H9 (cell line): ENCODE data around the gene C16orf86. TPM values are rescaled to one million over a fixed set of nuclear protein-coding genes. Genes with fewer than 3 reads are reported as not detected.

Source experiments
- DNase-seq: peaks from one replicate; pipeline ENCODE4 v3.0.0-alpha.2; 2017
- H2AFZ ChIP-seq: one replicate; pipeline ENCODE4 v1.6.1; 2013; ENCODE audit warnings: mild to moderate bottlenecking, low read length, control low read depth, moderate library complexity
- H2AK5ac ChIP-seq: 2 replicates; pipeline ENCODE4 v1.6.1; 2013; ENCODE audit warnings: low read length, control low read depth, mixed read lengths; ENCODE audit not compliant: insufficient read length
- H2BK120ac ChIP-seq: one replicate; pipeline ENCODE4 v1.6.1; 2013; ENCODE audit warnings: low read depth, mild to moderate bottlenecking, low read length, control low read depth, inconsistent platforms; ENCODE audit not compliant: poor library complexity, severe bottlenecking
- H2BK12ac ChIP-seq: 2 replicates; pipeline ENCODE4 v1.6.1; 2013; ENCODE audit warnings: low read length, control low read depth, mixed read lengths, low read depth; ENCODE audit not compliant: insufficient read length
- H2BK15ac ChIP-seq: 2 replicates; pipeline ENCODE4 v1.6.1; 2013; ENCODE audit warnings: low read depth, low read length, control low read depth
- H2BK20ac ChIP-seq: one replicate; pipeline ENCODE4 v1.6.1; 2013; ENCODE audit warnings: low read depth, mild to moderate bottlenecking, low read length, control low read depth, inconsistent platforms; ENCODE audit not compliant: poor library complexity, severe bottlenecking
- H2BK5ac ChIP-seq: 2 replicates; pipeline ENCODE4 v1.6.1; 2013; ENCODE audit warnings: low read length, control low read depth, mixed read lengths; ENCODE audit not compliant: insufficient read length
- H3K14ac ChIP-seq: 2 replicates; pipeline ENCODE4 v1.6.1; 2013; ENCODE audit warnings: low read length, control low read depth; ENCODE audit not compliant: insufficient read depth
- H3K18ac ChIP-seq: 2 replicates; pipeline ENCODE4 v1.6.1; 2013; ENCODE audit warnings: low read depth, mild to moderate bottlenecking, mixed read lengths, low read length, control low read depth; ENCODE audit not compliant: insufficient read length
- H3K23ac ChIP-seq: 2 replicates; pipeline ENCODE4 v1.6.1; 2013; ENCODE audit warnings: low read length, control low read depth, mixed read lengths, low read depth; ENCODE audit not compliant: insufficient read length
- H3K23me2 ChIP-seq: 2 replicates; pipeline ENCODE4 v1.6.1; 2013; ENCODE audit warnings: low read depth, mild to moderate bottlenecking, mixed read lengths, low read length, control low read depth; ENCODE audit not compliant: insufficient read length, poor library complexity, severe bottlenecking
- H3K27ac ChIP-seq: 2 replicates; pipeline ENCODE4 v1.5.1; 2013; ENCODE audit warnings: low read length, control low read depth, mixed read lengths, low read depth; ENCODE audit not compliant: insufficient read length
- H3K27me3 ChIP-seq: 2 replicates; pipeline ENCODE4 v1.6.1; 2013; ENCODE audit warnings: low read length, control low read depth, inconsistent platforms; ENCODE audit not compliant: insufficient read depth
- H3K4ac ChIP-seq: 2 replicates; pipeline ENCODE4 v1.6.1; 2013; ENCODE audit warnings: low read depth, mild to moderate bottlenecking, control low read depth, inconsistent platforms, low read length, moderate library complexity
- H3K4me1 ChIP-seq: 2 replicates; pipeline ENCODE4 v1.6.1; 2013; ENCODE audit warnings: low read length, control low read depth, inconsistent platforms; ENCODE audit not compliant: insufficient read depth
- H3K4me2 ChIP-seq: 2 replicates; pipeline ENCODE4 v1.6.1; 2013; ENCODE audit warnings: low read length, control low read depth, mixed read lengths; ENCODE audit not compliant: insufficient read length, insufficient read depth
- H3K56ac ChIP-seq: 2 replicates; pipeline ENCODE4 v1.6.1; 2013; ENCODE audit warnings: low read depth, mild to moderate bottlenecking, mixed read lengths, low read length, control low read depth; ENCODE audit not compliant: insufficient read length
- H3K79me1 ChIP-seq: 2 replicates; pipeline ENCODE4 v1.6.1; 2013; ENCODE audit warnings: low read depth, mild to moderate bottlenecking, moderate library complexity, low read length, control low read depth, inconsistent platforms; ENCODE audit not compliant: insufficient read depth, poor library complexity, severe bottlenecking
- H3K79me2 ChIP-seq: 2 replicates; pipeline ENCODE4 v1.6.1; 2013; ENCODE audit warnings: low read length, control low read depth, inconsistent platforms; ENCODE audit not compliant: insufficient read depth
- H3K9ac ChIP-seq: 2 replicates; pipeline ENCODE4 v1.6.1; 2013; ENCODE audit warnings: low read length, control low read depth, mixed read lengths; ENCODE audit not compliant: insufficient read length; ENCODE audit errors: extremely low read depth
- H3K9me3 ChIP-seq: one replicate; pipeline ENCODE4 v1.6.1; 2013; ENCODE audit warnings: low read depth, low read length, inconsistent platforms; ENCODE audit not compliant: control insufficient read depth
- H3T11ph ChIP-seq: one replicate; pipeline ENCODE4 v1.6.1; 2013; ENCODE audit warnings: mild to moderate bottlenecking, low read length, control low read depth, inconsistent platforms
- H4K20me1 ChIP-seq: one replicate; pipeline ENCODE4 v1.6.1; 2013; ENCODE audit not compliant: control insufficient read depth, insufficient read length, insufficient read depth
- H4K5ac ChIP-seq: 2 replicates; pipeline ENCODE4 v1.6.1; 2013; ENCODE audit warnings: low read depth, mild to moderate bottlenecking, mixed read lengths, low read length, control low read depth; ENCODE audit not compliant: insufficient read length
- H4K8ac ChIP-seq: replicated peaks from 2 replicates; pipeline ENCODE4 v1.6.1; 2013; ENCODE audit warnings: low read length, control low read depth, mixed read lengths, low read depth; ENCODE audit not compliant: insufficient read length
- H4K91ac ChIP-seq: 2 replicates; pipeline ENCODE4 v1.6.1; 2013; ENCODE audit warnings: low read depth, mild to moderate bottlenecking, moderate library complexity, mixed read lengths, low read length, control low read depth; ENCODE audit not compliant: insufficient read length
- H3K27ac Mint-ChIP-seq, 3 experiments: 2 replicates in 2 of 3; 3 replicates in 1 of 3; pipeline ENCODE4 v1.8.0; 2020 to 2021; ENCODE audit warnings: mixed read lengths in 3 of 3, mild to moderate bottlenecking in 1 of 3, moderate library complexity in 1 of 3
- H3K27me3 Mint-ChIP-seq: 2 replicates; pipeline ENCODE4 v1.8.0; 2021; ENCODE audit warnings: low read depth, mild to moderate bottlenecking, moderate library complexity, mixed read lengths
- H3K36me3 Mint-ChIP-seq, 3 experiments: 2 replicates in 2 of 3; 3 replicates in 1 of 3; pipeline ENCODE4 v1.8.0; 2020 to 2021; ENCODE audit warnings: low read depth in 3 of 3, mixed read lengths in 3 of 3; ENCODE audit not compliant: insufficient read depth in 1 of 3
- H3K4me1 Mint-ChIP-seq, 2 experiments: 2 replicates each; pipeline ENCODE4 v1.8.0; 2020; ENCODE audit warnings: mixed read lengths in 2 of 2
- H3K4me3 Mint-ChIP-seq, 2 experiments: 2 replicates in 1 of 2; 3 replicates in 1 of 2; pipeline ENCODE4 v1.8.0; 2020 to 2021; ENCODE audit warnings: mild to moderate bottlenecking in 2 of 2, mixed read lengths in 2 of 2, moderate library complexity in 1 of 2
- H3K9me3 Mint-ChIP-seq, 2 experiments: 2 replicates in 1 of 2; 3 replicates in 1 of 2; pipeline ENCODE4 v1.8.0; 2020; ENCODE audit warnings: mild to moderate bottlenecking in 2 of 2, mixed read lengths in 2 of 2, moderate library complexity in 1 of 2
- CTCF ChIP-seq: fragments of 200-600 bp; sonication (generic); conservative IDR thresholded peaks from 3 replicates; pipeline ENCODE4 v1.8.0; 2021; ENCODE audit warnings: antibody characterized with exemption, mild to moderate bottlenecking
- WGBS: extraction: QIAGEN DNeasy Blood & Tissue Kit; methylation state at CpG from one replicate; pipeline ENCODE4 v1.1.7; 2013; ENCODE audit warnings: missing lambda C conversion rate, low lambda C conversion rate, mixed read lengths; ENCODE audit not compliant: insufficient read length; ENCODE audit errors: extremely low coverage; 5-methylcytosine and 5-hydroxymethylcytosine counted together
- total RNA-seq: library from RNA; stranded (reverse); gene quantifications from 2 replicates; pipeline ENCODE4 v1.2.1, GENCODE V29; 2021

C16orf86 gene
- total RNA-seq, 1 experiment from 2014 or later: 1.5 TPM

- no peaks in the 10 kb centered on the region; a peak in 1 of 5 replicates for H3K9me3 Mint-ChIP-seq
- WGBS: no CpG with 5 or more reads among the region's 6 CpGs
These were observed 44.0 kb downstream of the C16orf86 start for GRCh38 chr16:67710607-67711006.

More at GRCh38 chr16:67710607-67711006, 44.0 kb downstream of the C16orf86 start:
- Mint-ChIP-seq H3K4me1 (peaks cover 22 to 27% of the 10 kb centered on the region in 2 experiments), H3K27ac (peak overlapping the region in 1 of 3 experiments; percentile 69; a peak in 1 of 7 replicates), H3K4me3 (no peak overlapping the region), H3K36me3 (peaks cover 2 to 7% (median 5%) of the 10 kb centered on the region in 3 experiments; a peak in 4 of 7 replicates), H3K27me3 (no peaks in the 10 kb centered on the region)
- Histone ChIP-seq H3K23ac (no peak overlapping the region), H3K27me3 (no peaks in the 10 kb centered on the region; the same call in 1 of the 2 replicates), H3K14ac (no peak overlapping the region), H3K27ac (no peak overlapping the region), H2BK12ac (no peak overlapping the region), H3T11ph (no peak overlapping the region), H3K4me2 (no peak overlapping the region), H3K79me2 (peaks cover 4% of the 10 kb centered on the region; the same call in 1 of the 2 replicates), H2BK120ac (no peak overlapping the region), H3K4ac (no peak overlapping the region), H2BK20ac (no peak overlapping the region), H3K18ac (no peak overlapping the region), H3K23me2 (no peaks in the 10 kb centered on the region), H3K4me1 (peaks cover 4% of the 10 kb centered on the region; the same call in 1 of the 2 replicates), H4K5ac (no peak overlapping the region), H2AFZ (no peak overlapping the region), H4K20me1 (no peaks in the 10 kb centered on the region), H3K79me1 (peaks cover 3% of the 10 kb centered on the region), H4K8ac (no peak overlapping the region), H2BK15ac (no peak overlapping the region), H2BK5ac (no peak overlapping the region), H3K9me3 (no peaks in the 10 kb centered on the region), H3K56ac (no peak overlapping the region), H2AK5ac (no peak overlapping the region), H3K9ac (no peak overlapping the region), H4K91ac (no peak overlapping the region)
- DNase-seq: no peak
- TF ChIP-seq CTCF: no peak
